NCI-H2227 (cell line): Measurements from ENCODE around the gene RBMXL3.

Experiments used
- DNase-seq: peaks from one replicate; lab custom pipeline; 2025; ENCODE audit not compliant: unreplicated experiment; lab: John Stamatoyannopoulos, UW

The RBMXL3 gene

DNA sequence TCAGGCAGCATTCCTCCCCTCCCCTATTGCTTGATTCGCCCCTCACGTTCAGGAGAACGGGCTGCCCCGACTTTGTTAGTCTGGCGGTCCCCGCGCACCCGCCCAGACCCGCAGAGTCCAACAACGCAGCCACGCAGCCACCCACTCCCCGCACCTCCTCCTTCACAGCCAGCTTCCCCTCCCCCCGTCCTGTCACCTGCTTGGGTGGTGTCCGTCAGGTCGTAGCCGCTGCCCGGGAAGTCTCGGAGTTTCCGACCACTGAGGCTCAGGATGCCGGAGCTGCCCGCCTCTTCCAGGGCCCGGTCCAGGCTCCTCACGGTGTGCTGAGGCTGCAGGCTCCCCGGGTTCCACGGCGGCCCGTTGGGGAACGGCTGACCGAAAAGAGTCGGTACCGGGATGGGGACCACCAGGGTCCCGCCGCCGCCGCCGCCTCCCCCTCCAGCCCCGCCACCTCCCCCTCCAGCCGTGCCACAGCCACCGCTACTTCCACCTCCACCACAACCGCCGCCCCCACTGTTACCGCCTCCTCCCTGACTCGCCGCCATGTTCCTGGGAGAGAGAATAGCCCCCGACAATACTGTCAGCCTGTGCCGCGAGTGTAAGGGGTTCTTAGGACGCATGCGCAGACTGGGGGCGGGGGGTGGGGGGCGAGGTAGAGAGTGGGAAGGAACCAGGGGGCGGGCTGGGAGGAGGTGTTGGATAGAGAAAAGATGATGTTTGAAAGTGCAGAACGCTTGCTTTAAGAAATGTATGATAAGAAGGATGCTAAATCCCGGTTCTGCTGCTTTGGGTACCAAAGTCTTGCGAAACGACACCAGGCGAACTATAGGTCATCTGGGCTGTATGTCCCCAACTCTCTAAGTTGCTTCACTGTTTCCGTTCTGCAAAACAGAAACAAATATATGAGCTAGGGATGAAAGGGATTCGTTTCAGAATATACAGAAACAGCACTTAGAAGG lies 44.6 kb downstream of the RBMXL3 start, which contains the start of gene LRCH2:
TSS of gene LRCH2 (minus strand) at position 600 of the 959 bp plus-strand sequence. CDS start at position 545, 55 bp downstream.
- peak; percentile 70 for DNase-seq

DNA sequence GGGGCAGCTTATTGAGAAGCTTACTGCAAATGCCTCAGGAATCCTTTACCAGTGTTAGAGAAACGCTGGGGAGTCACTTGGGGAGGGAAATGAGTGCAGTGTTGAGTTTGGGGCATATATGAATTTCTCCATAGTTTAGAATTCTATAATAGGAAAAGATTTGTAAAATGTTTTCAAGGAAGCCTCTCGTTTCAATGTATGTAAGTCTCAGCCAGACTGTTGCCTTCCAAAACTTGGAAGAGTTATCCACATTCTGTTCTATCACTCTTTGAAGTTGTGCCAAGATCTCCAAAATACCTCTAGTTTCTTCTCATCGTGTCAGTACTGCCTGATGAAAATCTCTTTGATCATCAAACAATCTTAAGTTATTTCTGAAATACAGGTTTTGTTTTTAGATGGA lies 45.3 kb downstream of the RBMXL3 start:
- no peak for DNase-seq

DNA sequence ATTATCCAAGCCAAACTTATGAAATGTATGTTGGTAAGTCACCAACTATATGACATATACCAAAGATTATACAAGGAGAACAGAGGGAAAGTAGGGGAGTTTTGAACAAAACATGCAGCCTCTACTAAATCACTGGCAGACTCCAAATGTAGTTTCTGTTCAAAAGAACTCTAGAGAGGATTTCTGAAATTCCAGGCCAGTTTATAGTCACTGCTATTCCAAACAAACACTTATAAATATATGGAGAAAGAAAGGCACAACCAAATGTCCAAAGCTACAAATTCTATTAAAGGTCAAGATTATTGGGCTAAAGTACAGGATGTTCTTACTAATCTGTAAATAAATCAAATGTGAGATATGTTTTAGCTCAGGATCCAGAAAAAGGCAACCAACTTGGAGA lies 47.4 kb downstream of the RBMXL3 start:
- no peak for DNase-seq

DNA sequence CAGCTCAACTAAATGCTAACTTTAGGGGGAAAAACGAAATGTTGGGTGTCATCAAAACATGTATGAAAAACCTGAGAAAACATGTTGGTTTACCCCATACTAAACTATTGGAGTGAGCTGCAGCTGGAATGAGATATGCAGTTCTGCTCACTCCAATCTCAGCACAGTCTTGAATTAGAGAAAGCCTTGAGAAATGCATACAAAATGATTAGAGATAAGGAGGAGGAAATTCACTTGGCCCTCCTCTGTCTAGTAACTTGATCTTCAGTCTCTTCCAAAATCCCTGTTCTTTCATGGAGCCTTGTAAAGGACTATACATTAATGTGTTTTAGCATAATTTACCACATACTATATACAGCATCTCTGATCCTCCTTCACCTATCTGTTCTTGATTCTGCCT lies 47.8 kb downstream of the RBMXL3 start:
- no peak for DNase-seq
